Measurements from ENCODE around the gene PIGBOS1.
A peak's percentile ranks its signal among the peaks of the same experiment; 100 is the strongest.
"Not testable (repeated sequence)": the region's sequence is repeated elsewhere in the genome, so short reads cannot be mapped to it uniquely, and the experiment has no call there.

The PIGBOS1 gene

GRCh38 chr15:55288006-55288717, 30.8 kb downstream of the PIGBOS1 start:
- TF ChIP-seq CTCF (IDR thresholded peaks at IDR 0.05; ENCODE audit: insufficient read depth, low read depth, low read length, missing control alignments): no peak
- H3K4me3 ChIP-seq (ENCODE audit: low read depth, low read length): peak overlapping the region; percentile 77
- no peak for DNase-seq (ENCODE audit: low read depth)

DNA sequence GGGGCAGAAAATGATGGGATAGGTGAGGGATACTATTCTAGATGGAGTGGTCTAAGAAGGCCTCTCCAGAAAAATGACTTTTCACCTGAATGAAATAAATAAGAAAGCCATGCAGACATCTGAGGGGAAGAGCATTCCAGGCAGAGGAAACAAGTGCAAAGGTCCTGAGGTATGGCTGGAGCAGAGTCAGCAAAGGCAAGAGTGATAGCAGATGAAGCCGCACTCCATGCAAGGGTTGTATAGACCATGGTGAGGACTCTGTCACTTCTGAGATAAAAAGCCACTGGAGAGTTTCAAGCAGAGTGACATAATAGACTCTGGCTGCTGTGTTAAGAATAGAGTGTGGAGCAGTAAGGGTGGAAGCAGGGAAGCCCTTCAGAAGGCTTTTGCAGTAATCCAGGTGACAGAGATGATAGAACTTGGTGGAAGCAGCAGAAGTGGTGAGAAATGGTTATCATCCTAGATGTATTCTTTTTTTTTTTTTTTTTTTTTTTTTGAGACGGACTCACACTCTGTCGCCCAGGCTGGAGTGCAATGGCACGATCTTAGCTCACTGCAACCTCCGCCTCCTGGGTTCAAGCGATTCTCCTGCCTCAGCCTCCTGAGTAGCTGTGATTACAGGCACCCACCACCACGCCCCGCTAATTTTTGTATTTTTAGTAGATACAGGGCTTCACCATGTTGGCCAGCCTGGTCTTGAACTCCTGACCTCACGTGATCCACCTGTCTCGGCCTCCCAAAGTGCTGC, 32.3 kb downstream of the PIGBOS1 start:
- not testable (repeated sequence) for H3K4me3 ChIP-seq (ENCODE audit: low read depth, low read length); DNase-seq (ENCODE audit: low read depth)

DNA sequence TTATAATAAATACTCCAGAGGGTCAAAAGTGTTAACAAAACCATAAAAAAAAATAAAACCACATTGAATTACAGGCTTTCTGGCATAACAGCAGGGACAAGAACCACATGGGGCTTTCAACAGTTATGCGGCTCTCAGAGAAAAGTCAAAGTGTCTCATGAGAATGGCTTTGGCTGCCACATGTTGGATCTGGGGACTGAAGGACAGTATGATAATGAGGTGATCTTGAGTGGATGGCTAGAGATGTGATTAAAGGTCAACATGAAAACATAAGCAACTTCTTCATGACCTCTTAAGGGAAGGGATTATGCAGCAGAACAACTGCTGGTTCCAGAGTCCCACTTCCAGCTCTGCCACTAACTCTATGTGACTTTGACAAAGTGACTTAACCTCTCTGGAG, 34.5 kb downstream of the PIGBOS1 start:
- no peak for DNase-seq (ENCODE audit: low read depth)
- TF ChIP-seq CTCF (IDR thresholded peaks at IDR 0.05; ENCODE audit: insufficient read depth, low read depth, low read length, missing control alignments): no peak

DNA sequence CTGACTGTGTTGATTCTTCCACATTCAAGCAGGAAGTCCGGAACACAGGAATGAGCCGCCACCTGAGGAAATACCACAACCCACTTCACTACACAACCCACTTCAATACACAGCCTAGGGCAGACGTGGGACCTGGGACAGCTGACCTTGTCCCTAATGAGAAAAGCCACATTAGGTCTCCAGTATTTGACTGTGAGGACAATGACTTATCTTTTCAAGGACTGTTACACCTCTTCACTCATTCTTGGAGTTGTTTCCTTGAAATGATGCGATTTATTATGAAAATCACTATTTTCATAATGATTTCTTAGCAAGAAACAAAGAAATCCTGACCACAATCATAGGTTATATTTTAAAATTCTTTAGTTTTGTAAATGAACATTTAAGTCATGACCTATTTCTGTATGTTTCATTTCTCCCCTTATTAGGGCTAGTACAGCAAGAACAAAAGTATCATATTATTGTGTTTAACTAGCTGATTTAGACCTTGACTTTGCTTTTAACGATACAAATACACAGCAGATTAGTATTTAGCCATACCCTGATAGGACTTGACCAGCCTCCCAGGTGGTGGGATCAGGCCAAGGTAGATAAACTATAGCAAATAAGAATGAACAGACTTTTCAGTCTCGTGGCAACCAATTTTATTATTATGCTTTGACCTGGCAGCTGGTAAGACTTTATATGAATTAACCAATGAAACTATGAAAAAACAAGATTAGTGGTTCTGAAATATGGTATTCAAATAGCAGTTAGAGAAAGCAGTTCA, 35.4 kb downstream of the PIGBOS1 start:
- no peak overlapping the region for H3K4me3 ChIP-seq (ENCODE audit: low read depth, low read length)
- DNase-seq (ENCODE audit: low read depth): no peak
- no peak for TF ChIP-seq CTCF (IDR thresholded peaks at IDR 0.05; ENCODE audit: insufficient read depth, low read depth, low read length, missing control alignments)

More for the DNA sequence above, 34.5 kb downstream of the PIGBOS1 start:
- no peak overlapping the region for H3K4me3 ChIP-seq (ENCODE audit: low read depth, low read length)

GRCh38 chr15:55282284-55282833, 36.6 kb downstream of the PIGBOS1 start:
- no peak overlapping the region for H3K4me3 ChIP-seq (ENCODE audit: low read depth, low read length)
- TF ChIP-seq CTCF (IDR thresholded peaks at IDR 0.05; ENCODE audit: insufficient read depth, low read depth, low read length, missing control alignments): no peak
- no peak for DNase-seq (ENCODE audit: low read depth)

GRCh38 chr15:55281517-55282228, 37.2 kb downstream of the PIGBOS1 start:
- H3K4me3 ChIP-seq (ENCODE audit: low read depth, low read length): no peak overlapping the region
- TF ChIP-seq CTCF (IDR thresholded peaks at IDR 0.05; ENCODE audit: insufficient read depth, low read depth, low read length, missing control alignments): no peak
- no peak for DNase-seq (ENCODE audit: low read depth)

- not testable (repeated sequence) for DNase-seq (ENCODE audit: low read depth); H3K4me3 ChIP-seq (ENCODE audit: low read depth, low read length)
Observed at GRCh38 chr15:55280589-55280988, 38.3 kb downstream of the PIGBOS1 start.
